Naive thymus-derived CD4-positive, alpha-beta T cell (primary cell): ENCODE results near the gene SPG7. TPM values are rescaled to one million over a fixed set of nuclear protein-coding genes. Genes with fewer than 3 reads are reported as not detected.

Source experiments
- ATAC-seq: fragments of 150-1000 bp; cut with Tn5 transposase; 2 replicates; pipeline ENCODE4 v1.10.0; 2021; ENCODE audit warnings: mild to moderate bottlenecking, moderate library complexity
- CTCF ChIA-PET: fragments of 350-600 bp; sonication (Branson Sonifier 250); formaldehyde crosslinking; loops from one replicate; lab custom pipeline; 2021; ENCODE audit warnings: antibody characterized with exemption; lab: Charles Lee
- POLR2A ChIA-PET: fragments of 350-600 bp; sonication (Branson Sonifier 250); formaldehyde crosslinking; loops from one replicate; lab custom pipeline; 2021; ENCODE audit warnings: antibody characterized with exemption, inconsistent platforms; lab: Charles Lee
- DNase-seq, 9 donors: peaks; one replicate each; pipeline versions ENCODE4 v3.0.0 to v3.0.0-alpha.2; 2020 to 2022; ENCODE audit warnings: mixed read lengths in 1 of 9
- H3K27ac ChIP-seq: one replicate; pipeline ENCODE4 v1.7.0; 2013; ENCODE audit warnings: mild to moderate bottlenecking, low read depth, low read length, moderate library complexity
- H3K27me3 ChIP-seq, 2 donors: one replicate each; pipeline ENCODE4 v1.7.0; 2013; ENCODE audit warnings: low read length in 2 of 2, mild to moderate bottlenecking in 2 of 2, moderate library complexity in 2 of 2; ENCODE audit not compliant: control insufficient read depth in 2 of 2, insufficient read depth in 2 of 2
- H3K36me3 ChIP-seq, 3 experiments: 1 replicate in 2 of 3; 2 replicates in 1 of 3; pipeline ENCODE4 v1.7.0; 2013; ENCODE audit warnings: low read length in 3 of 3, mild to moderate bottlenecking in 3 of 3, moderate library complexity in 1 of 3; ENCODE audit not compliant: insufficient read depth in 3 of 3, control insufficient read depth in 2 of 3
- H3K4me1 ChIP-seq, 2 donors: one replicate each; pipeline ENCODE4 v1.7.0; 2013; ENCODE audit warnings: low read length in 2 of 2, mild to moderate bottlenecking in 2 of 2, moderate library complexity in 1 of 2; ENCODE audit not compliant: control insufficient read depth in 2 of 2, insufficient read depth in 2 of 2
- H3K4me3 ChIP-seq: 2 replicates; pipeline ENCODE4 v1.7.0; 2013; ENCODE audit warnings: mild to moderate bottlenecking, low read length
- H3K9me3 ChIP-seq, 3 experiments: 1 replicate in 2 of 3; 2 replicates in 1 of 3; pipeline ENCODE4 v1.7.0; 2013; ENCODE audit warnings: low read length in 3 of 3; ENCODE audit not compliant: control insufficient read depth in 2 of 3
- H3K27ac Mint-ChIP-seq, 9 donors: one replicate each; pipeline ENCODE4 v1.8.0; 2020 to 2022; ENCODE audit warnings: mixed read lengths in 9 of 9, mild to moderate bottlenecking in 8 of 9, moderate library complexity in 5 of 9, inconsistent platforms in 2 of 9
- H3K27me3 Mint-ChIP-seq, 5 donors: one replicate each; pipeline ENCODE4 v1.8.0; 2021 to 2022; ENCODE audit warnings: mixed read lengths in 5 of 5, mild to moderate bottlenecking in 1 of 5
- H3K36me3 Mint-ChIP-seq, 5 donors: one replicate each; pipeline ENCODE4 v1.8.0; 2020 to 2022; ENCODE audit warnings: mixed read lengths in 5 of 5, mild to moderate bottlenecking in 3 of 5, inconsistent platforms in 1 of 5
- H3K4me1 Mint-ChIP-seq, 7 donors: one replicate each; pipeline ENCODE4 v1.8.0; 2020 to 2022; ENCODE audit warnings: mixed read lengths in 7 of 7, mild to moderate bottlenecking in 3 of 7, inconsistent platforms in 1 of 7
- H3K4me3 Mint-ChIP-seq, 10 donors: one replicate each; pipeline ENCODE4 v1.8.0; 2020 to 2022; ENCODE audit warnings: mild to moderate bottlenecking in 10 of 10, mixed read lengths in 10 of 10, moderate library complexity in 6 of 10, inconsistent platforms in 2 of 10
- H3K9me3 Mint-ChIP-seq, 11 donors: one replicate each; pipeline ENCODE4 v1.8.0; 2020 to 2022; ENCODE audit warnings: mixed read lengths in 11 of 11, mild to moderate bottlenecking in 4 of 11, inconsistent platforms in 1 of 11, moderate library complexity in 1 of 11
- intact Hi-C, 2 donors: fragments of 100-400 bp; cut with micrococcal nuclease; formaldehyde crosslinking; loops; one replicate each; pipeline ENCODE4 v1.15.1; 2023
- polyA plus RNA-seq, 2 donors: library from polyadenylated mRNA; unstranded; fragments of 300-500 nt; fragmentation: Illumina TruSeq; gene quantifications; one replicate each; pipeline ENCODE4 v1.2.3, GENCODE V29; 2021
- total RNA-seq, 6 experiments: library from RNA in 5 of 6; stranded (reverse) in 5 of 6; gene quantifications; 1 replicate in 5 of 6; 2 replicates in 1 of 6; pipeline ENCODE4 v1.2.3 and lab custom pipeline; 2021 to 2026

SPG7 gene
- total and polyA plus RNA-seq, 7 experiments from 2014 or later = 48.6 to 181 (median 151) TPM

DNA sequence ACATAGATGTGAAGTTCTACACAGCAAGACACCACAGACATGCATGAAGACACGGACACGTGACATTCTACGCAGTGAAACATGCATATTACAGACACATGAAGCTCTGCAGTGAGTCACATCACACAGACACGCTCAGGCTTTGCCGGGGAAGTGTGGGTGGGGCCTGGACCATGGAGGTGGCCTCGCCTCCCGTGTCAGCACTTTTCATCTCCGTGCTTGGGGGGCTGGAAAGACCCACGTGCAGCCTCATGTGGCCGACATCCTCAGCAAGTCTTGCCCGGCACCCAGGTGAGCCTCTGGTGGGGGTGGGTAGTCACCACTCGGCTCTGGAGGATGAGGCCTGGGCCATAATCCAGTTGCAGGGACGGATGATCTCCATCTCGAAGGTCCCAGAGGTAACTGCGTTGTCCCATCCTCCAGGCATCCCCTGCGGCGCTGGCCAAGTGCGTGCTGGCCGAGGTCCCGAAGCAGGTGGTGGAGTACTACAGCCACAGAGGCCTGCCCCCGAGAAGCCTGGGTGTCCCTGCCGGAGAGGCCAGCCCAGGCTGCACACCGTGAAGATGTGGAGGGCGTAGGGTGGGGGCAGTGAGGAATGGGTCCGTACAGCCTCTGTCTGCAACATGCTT lies 88.0 kb downstream of the SPG7 start:
- no peaks in the 10 kb centered on the region for H3K36me3 ChIP-seq
- ATAC-seq = no peak

DNA sequence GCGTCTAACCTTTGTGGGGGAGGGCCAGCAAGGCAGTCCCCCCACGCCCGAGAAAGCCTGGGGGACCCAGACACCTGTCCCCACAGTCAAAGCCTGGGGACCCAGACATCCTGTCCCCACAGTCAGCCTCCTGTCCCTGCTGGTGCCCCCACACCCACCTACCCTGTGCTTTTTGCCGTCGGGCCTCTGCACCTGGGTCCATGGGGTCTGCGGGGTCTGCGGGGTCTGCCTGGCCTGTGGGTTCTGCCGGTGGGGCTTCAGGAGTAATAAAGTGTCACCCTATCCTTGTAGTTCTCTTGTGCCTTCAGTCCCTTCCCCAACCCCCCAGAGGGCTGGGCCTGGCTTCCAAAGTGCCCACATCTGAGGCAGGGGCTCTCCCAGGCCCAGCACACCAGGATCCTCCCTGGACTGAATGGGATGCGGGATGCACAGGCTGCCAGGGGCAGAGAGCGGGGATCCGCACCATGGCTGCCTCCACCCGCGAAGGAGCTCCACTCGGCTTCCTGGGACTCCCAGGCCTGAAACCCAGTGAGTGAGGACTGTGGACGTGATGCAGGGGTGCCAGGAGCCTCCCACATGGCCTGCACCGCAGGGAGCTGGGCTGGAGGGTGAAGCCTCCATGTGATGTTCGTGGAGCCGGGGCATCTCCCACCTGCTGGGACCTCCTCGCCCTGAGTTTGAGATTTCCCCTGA lies 88.9 kb downstream of the SPG7 start:
- no peak overlapping the region for H3K27ac ChIP-seq
- H3K4me3 ChIP-seq = no peak overlapping the region
- ATAC-seq = no peak
- no peaks in the 10 kb centered on the region for H3K27me3 ChIP-seq
- Mint-ChIP-seq H3K4me3 (no peak overlapping the region), H3K27ac (peak overlapping the region in 1 of 9 donors; percentile 9), H3K27me3 (no peaks in the 10 kb centered on the region), H3K9me3 (no peaks in the 10 kb centered on the region), H3K4me1 (peaks cover 4 to 12% (median 8%) of the 10 kb centered on the region in 7 donors), H3K36me3 (no peaks in the 10 kb centered on the region)
- no peak for DNase-seq
- H3K36me3 ChIP-seq = no peaks in the 10 kb centered on the region
- POLR2A ChIA-PET = no interaction called here
- intact Hi-C loops = no loop called here
- H3K9me3 ChIP-seq = no peaks in the 10 kb centered on the region
- H3K4me1 ChIP-seq = peaks cover 10 to 21% of the 10 kb centered on the region in 2 donors
- CTCF ChIA-PET = no interaction called here

More for the DNA sequence above, 88.0 kb downstream of the SPG7 start:
- intact Hi-C loops = no loop called here
- Histone ChIP-seq H3K4me3 (no peak overlapping the region), H3K27ac (no peak overlapping the region), H3K9me3 (no peaks in the 10 kb centered on the region), H3K27me3 (no peaks in the 10 kb centered on the region), H3K4me1 (peaks cover 8 to 20% of the 10 kb centered on the region in 2 donors)
- H3K36me3 Mint-ChIP-seq = no peaks in the 10 kb centered on the region
- H3K27me3 Mint-ChIP-seq = no peaks in the 10 kb centered on the region
- ChIA-PET POLR2A (no interaction called here), CTCF (no interaction called here)
- H3K27ac Mint-ChIP-seq = peak overlapping the region in 2 of 9 donors; percentile 12 to 28
- no peak for DNase-seq
- H3K9me3 Mint-ChIP-seq = no peaks in the 10 kb centered on the region
- peaks cover 4 to 11% (median 8%) of the 10 kb centered on the region in 7 donors for H3K4me1 Mint-ChIP-seq
- no peak overlapping the region for H3K4me3 Mint-ChIP-seq

DNA sequence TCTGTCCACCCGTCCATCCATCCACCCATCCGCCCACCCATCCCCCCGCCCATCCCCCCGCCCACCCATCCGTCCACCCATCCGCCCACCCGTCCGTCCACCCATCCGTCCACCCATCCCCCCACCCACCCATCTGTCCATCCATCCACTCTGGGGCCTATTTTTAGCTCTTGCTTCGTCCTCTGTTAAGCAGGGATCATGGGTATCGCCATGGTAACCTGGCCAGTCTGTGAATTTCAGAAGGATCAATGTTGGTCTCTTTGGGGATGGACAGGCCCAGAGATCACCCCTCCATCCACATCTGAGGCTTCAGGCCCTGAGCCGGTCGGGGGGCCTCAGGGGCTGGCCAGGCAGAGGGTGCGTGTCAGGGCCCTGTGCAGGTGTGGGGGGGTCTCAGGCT lies 90.0 kb downstream of the SPG7 start:
- Histone ChIP-seq H3K27me3 (no peaks in the 10 kb centered on the region), H3K4me1 (peaks cover 20 to 26% of the 10 kb centered on the region in 2 donors), H3K4me3 (no peak overlapping the region), H3K36me3 (no peaks in the 10 kb centered on the region), H3K27ac (no peak overlapping the region), H3K9me3 (no peaks in the 10 kb centered on the region)
- H3K27me3 Mint-ChIP-seq = no peaks in the 10 kb centered on the region
- ATAC-seq = no peak
- H3K4me1 Mint-ChIP-seq = peaks cover 6 to 22% (median 17%) of the 10 kb centered on the region in 7 donors
- intact Hi-C loops = no loop called here
- no peak for DNase-seq
- H3K36me3 Mint-ChIP-seq = no peaks in the 10 kb centered on the region
- H3K9me3 Mint-ChIP-seq = no peaks in the 10 kb centered on the region
- H3K4me3 Mint-ChIP-seq = no peak overlapping the region
- CTCF ChIA-PET = no interaction called here
- peak overlapping the region in 1 of 9 donors; percentile 16 for H3K27ac Mint-ChIP-seq
- POLR2A ChIA-PET = no interaction called here

DNA sequence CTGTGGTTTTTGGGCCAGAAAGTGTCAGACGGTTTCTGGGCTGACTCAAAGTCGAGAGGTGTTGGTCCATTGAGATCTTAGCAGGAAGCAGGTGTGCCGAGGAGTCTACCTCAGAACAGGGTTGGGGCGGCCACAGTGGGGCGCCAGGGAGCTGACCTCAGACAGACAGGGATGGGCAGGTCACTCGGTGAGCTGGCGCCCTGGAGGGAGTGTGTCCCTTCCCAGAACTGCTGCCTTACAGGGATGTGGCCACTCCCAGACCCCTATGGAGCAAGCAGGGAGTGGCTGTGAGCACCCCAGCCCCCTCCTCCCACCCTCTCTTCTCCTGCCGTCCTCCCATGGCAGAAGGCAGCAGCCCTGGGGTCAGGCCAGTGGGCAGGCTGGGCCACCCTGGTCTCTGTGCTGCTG lies 91.3 kb downstream of the SPG7 start:
- Histone ChIP-seq H3K27me3 (no peaks in the 10 kb centered on the region), H3K36me3 (no peaks in the 10 kb centered on the region), H3K9me3 (no peaks in the 10 kb centered on the region), H3K27ac (no peak overlapping the region), H3K4me1 (peaks cover 13 to 17% of the 10 kb centered on the region in 2 donors), H3K4me3 (no peak overlapping the region)
- Mint-ChIP-seq H3K36me3 (no peaks in the 10 kb centered on the region), H3K4me3 (no peak overlapping the region), H3K27me3 (no peaks in the 10 kb centered on the region), H3K27ac (no peak overlapping the region), H3K9me3 (no peaks in the 10 kb centered on the region), H3K4me1 (peaks cover 0 to 12% (median 8%) of the 10 kb centered on the region in 7 donors)
- CTCF ChIA-PET = no interaction called here
- no peak for DNase-seq
- ATAC-seq = peak; percentile 33
- intact Hi-C loops = no loop called here
- POLR2A ChIA-PET = no interaction called here

DNA sequence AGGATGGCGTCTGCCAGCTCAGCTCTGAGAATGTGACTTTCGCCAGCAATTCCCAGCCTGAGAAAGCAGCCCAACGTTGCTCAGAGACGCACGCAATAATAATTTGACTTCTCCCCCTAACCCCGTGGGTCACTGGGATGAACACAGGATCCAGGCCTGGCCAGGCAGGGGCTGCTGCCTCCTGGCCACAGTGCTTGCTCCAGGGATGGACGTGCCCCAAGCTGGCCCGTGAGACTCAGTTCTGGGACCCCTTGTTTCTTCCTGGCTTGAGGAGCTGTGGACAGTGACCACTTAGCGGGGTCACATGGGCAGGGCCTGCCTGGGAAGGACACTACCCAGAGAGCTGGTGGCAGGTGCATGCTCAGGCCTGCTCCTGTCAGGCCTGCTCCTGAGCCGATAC lies 91.7 kb downstream of the SPG7 start:
- H3K27me3 ChIP-seq = no peaks in the 10 kb centered on the region
- no peaks in the 10 kb centered on the region for H3K9me3 ChIP-seq
- no peak overlapping the region for H3K4me3 ChIP-seq
- POLR2A ChIA-PET = no interaction called here
- peaks cover 13% of the 10 kb centered on the region in 2 donors for H3K4me1 ChIP-seq
- intact Hi-C loops = no loop called here
- no peaks in the 10 kb centered on the region for H3K36me3 Mint-ChIP-seq
- H3K9me3 Mint-ChIP-seq = no peaks in the 10 kb centered on the region
- CTCF ChIA-PET = interaction anchor here (0.5 kb wide), 1 partner anchor 73 kb away, joined by 3 read pairs; no protein-coding TSS in a partner anchor
- no peak overlapping the region for H3K27ac ChIP-seq
- no peak for ATAC-seq
- no peak overlapping the region for H3K27ac Mint-ChIP-seq
- no peaks in the 10 kb centered on the region for H3K27me3 Mint-ChIP-seq
- no peak for DNase-seq
- peaks cover 0 to 12% (median 8%) of the 10 kb centered on the region in 7 donors for H3K4me1 Mint-ChIP-seq
- no peaks in the 10 kb centered on the region for H3K36me3 ChIP-seq
- no peak overlapping the region for H3K4me3 Mint-ChIP-seq

DNA sequence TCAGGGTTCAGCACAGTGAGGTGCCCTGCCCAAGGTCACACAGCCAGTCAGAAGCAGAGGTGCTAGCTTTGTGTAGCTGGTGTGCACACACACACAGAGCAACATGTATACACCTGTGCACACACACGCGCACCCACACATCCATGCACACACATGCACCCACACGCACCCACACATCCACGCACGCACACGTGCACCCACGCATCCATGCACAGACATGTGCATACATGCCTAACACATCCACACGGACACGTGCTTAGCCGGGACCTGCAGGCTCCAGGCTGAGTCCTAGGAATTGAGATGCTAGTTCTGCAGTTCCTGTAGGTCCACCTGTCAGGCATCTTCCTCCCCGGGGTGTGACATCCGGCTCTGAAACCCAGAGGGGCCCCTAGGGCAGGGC lies 92.2 kb downstream of the SPG7 start:
- ChIA-PET POLR2A (no interaction called here), CTCF (interaction anchor here (0.5 kb wide), 1 partner anchor 73 kb away, joined by 3 read pairs; no protein-coding TSS in a partner anchor)
- H3K4me1 Mint-ChIP-seq = peaks cover 0 to 12% (median 8%) of the 10 kb centered on the region in 7 donors
- ATAC-seq = no peak
- H3K9me3 Mint-ChIP-seq = no peaks in the 10 kb centered on the region
- intact Hi-C loops = no loop called here
- H3K36me3 Mint-ChIP-seq = no peaks in the 10 kb centered on the region
- DNase-seq = no peak
- Histone ChIP-seq H3K27me3 (no peaks in the 10 kb centered on the region), H3K4me3 (no peak overlapping the region), H3K9me3 (no peaks in the 10 kb centered on the region), H3K4me1 (peaks cover 12 to 13% of the 10 kb centered on the region in 2 donors), H3K36me3 (no peaks in the 10 kb centered on the region), H3K27ac (no peak overlapping the region)
- H3K27me3 Mint-ChIP-seq = no peaks in the 10 kb centered on the region
- H3K4me3 Mint-ChIP-seq = no peak overlapping the region
- no peak overlapping the region for H3K27ac Mint-ChIP-seq
